GM23248 (cell line): ENCODE data around the gene PLLP. TPM values are rescaled to one million over a fixed set of nuclear protein-coding genes. Genes with fewer than 3 reads are reported as not detected.
"Not testable (repeated sequence)": the region's sequence is repeated elsewhere in the genome, so short reads cannot be mapped to it uniquely, and the experiment has no call there.

Source experiments
- DNase-seq: peaks from one replicate; pipeline ENCODE4 v3.0.0-alpha.2; 2015
- H2AFZ ChIP-seq: fragments of 200-600 bp; sonication (generic); 2 replicates; pipeline ENCODE4 v1.6.1; 2016; ENCODE audit warnings: antibody characterized with exemption
- H3F3A ChIP-seq: fragments of 200-600 bp; sonication (generic); 2 replicates; pipeline ENCODE4 v1.6.1; 2016; ENCODE audit warnings: mild to moderate bottlenecking, antibody characterized with exemption, mixed run types; ENCODE audit not compliant: insufficient read depth
- H3K27ac ChIP-seq: fragments of 200-600 bp; sonication (generic); 2 replicates; pipeline ENCODE4 v1.5.1; 2016; ENCODE audit warnings: mild to moderate bottlenecking
- H3K27me3 ChIP-seq: fragments of 200-600 bp; sonication (generic); replicated peaks from 2 replicates; pipeline ENCODE4 v1.6.1; 2016; ENCODE audit warnings: mild to moderate bottlenecking; ENCODE audit not compliant: insufficient read depth
- H3K36me3 ChIP-seq: fragments of 200-600 bp; sonication (generic); 2 replicates; pipeline ENCODE4 v1.6.1; 2016; ENCODE audit warnings: low read depth, mild to moderate bottlenecking
- H3K4me1 ChIP-seq: fragments of 200-600 bp; sonication (generic); 2 replicates; pipeline ENCODE4 v1.6.1; 2016; ENCODE audit warnings: mild to moderate bottlenecking; ENCODE audit not compliant: insufficient read depth
- H3K4me2 ChIP-seq: fragments of 200-600 bp; sonication (generic); one replicate; pipeline ENCODE4 v1.6.1; 2016; ENCODE audit warnings: mild to moderate bottlenecking; ENCODE audit not compliant: unreplicated experiment
- H3K4me3 ChIP-seq: fragments of 200-600 bp; sonication (generic); 2 replicates; pipeline ENCODE4 v1.5.1; 2016; ENCODE audit warnings: mild to moderate bottlenecking
- H3K79me2 ChIP-seq: fragments of 200-600 bp; sonication (generic); 2 replicates; pipeline ENCODE4 v1.6.1; 2016; ENCODE audit warnings: mild to moderate bottlenecking; ENCODE audit not compliant: insufficient read depth
- H3K9ac ChIP-seq: fragments of 200-600 bp; sonication (generic); 2 replicates; pipeline ENCODE4 v1.6.1; 2016; ENCODE audit warnings: mild to moderate bottlenecking
- H3K9me2 ChIP-seq: fragments of 200-600 bp; sonication (generic); 2 replicates; pipeline ENCODE4 v1.6.1; 2016; ENCODE audit warnings: mixed run types, mild to moderate bottlenecking, moderate library complexity; ENCODE audit not compliant: insufficient read depth
- H3K9me3 ChIP-seq: fragments of 200-600 bp; sonication (generic); one replicate; pipeline ENCODE4 v1.6.1; 2017; ENCODE audit warnings: low read depth
- H4K20me1 ChIP-seq: fragments of 200-600 bp; sonication (generic); 2 replicates; pipeline ENCODE4 v1.6.0; 2016; ENCODE audit not compliant: insufficient read depth
- EZH2 ChIP-seq: fragments of 200-600 bp; sonication (generic); IDR thresholded peaks from 2 replicates; pipeline ENCODE4 v1.6.1; 2018; ENCODE audit warnings: antibody characterized with exemption, mild to moderate bottlenecking; ENCODE audit not compliant: insufficient read depth, poor library complexity, severe bottlenecking
- EZH2phosphoT487 ChIP-seq: fragments of 200-600 bp; sonication (generic); IDR thresholded peaks from 2 replicates; pipeline ENCODE4 v1.6.1; 2018; ENCODE audit warnings: antibody characterized with exemption, moderate library complexity, mild to moderate bottlenecking, low read depth; ENCODE audit not compliant: insufficient read depth
- WGBS, 2 experiments: methylation state at CpG; one replicate each; pipeline ENCODE4 v1.1.6; 2015 to 2017; ENCODE audit warnings: low lambda C conversion rate in 2 of 2, low coverage in 1 of 2; ENCODE audit errors: missing lambda C conversion rate in 2 of 2; 5-methylcytosine and 5-hydroxymethylcytosine counted together
- in situ Hi-C: fragments of 300-500 bp; cut with MboI; formaldehyde crosslinking; loops from 2 replicates; pipeline ENCODE4 v1.15.0; 2020
- polyA plus RNA-seq: library from polyadenylated mRNA; unstranded; fragments of >200 nt; fragmentation: Nextera tagmentation; extraction: Ambion mirVana; gene quantifications from 2 replicates; pipeline ENCODE4 v1.2.1, GENCODE V29; 2016
- total RNA-seq: library from RNA; depleted of rRNA; stranded (reverse); fragments of >200 nt; shearing (Covaris generic); gene quantifications from 2 replicates; pipeline ENCODE4 v1.2.3, GENCODE V29; 2014

The PLLP gene
- total and polyA plus RNA-seq, 2 experiments from 2014 or later, result 0.44 TPM; not detected in 1

DNA sequence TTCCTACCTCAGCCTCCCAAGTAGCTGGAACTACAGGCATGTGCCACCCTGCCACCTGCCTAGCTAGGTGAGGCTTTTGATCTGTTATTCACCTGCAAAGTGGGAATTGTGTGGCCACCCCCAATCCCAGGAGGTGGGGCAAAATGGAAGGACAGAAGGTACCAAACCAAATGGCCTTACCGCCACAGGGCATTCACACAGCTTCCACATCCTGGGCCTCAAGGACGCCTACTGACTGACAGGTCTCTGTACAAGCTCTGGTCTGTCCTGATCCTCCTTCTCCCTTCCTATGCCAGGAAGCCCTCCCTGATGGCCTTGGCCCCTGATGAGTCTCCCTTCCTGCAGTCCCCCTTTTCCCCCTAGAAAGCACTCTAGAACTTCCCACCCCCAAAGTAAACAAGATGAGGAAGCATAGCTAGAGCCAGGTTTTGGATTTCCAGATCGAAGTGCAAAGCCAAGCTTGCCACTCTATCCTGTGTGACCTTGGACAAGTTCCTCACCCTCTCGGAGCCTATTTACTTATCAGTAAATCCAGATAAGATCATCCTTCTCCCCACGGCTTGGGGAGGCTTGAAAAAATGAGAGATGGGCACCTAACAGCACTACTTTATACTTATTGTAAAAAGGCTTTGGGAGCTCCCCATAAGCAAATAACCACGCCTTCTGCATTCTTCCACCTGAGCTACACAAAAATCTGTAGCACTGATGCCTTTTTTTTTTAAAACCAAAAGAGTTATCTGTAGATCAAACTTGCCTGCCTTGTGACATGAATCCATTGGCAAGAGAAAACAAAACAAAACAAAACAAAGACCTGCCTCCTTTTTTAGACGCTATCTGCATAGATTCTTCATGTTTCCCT lies 4.5 kb downstream of the PLLP start:
- H3K9ac ChIP-seq, result no peak overlapping the region
- no peak overlapping the region for H3K27ac ChIP-seq
- H3K4me1 ChIP-seq, result peaks cover 16% of the 10 kb centered on the region
- no peak for TF ChIP-seq EZH2
- no peak for TF ChIP-seq EZH2phosphoT487
- H3K27me3 ChIP-seq, result peaks cover 21% of the 10 kb centered on the region
- H3K79me2 ChIP-seq, result no peaks in the 10 kb centered on the region
- in situ Hi-C loops, result no loop called here
- 0 out of 2 replicates have a peak, but pooled peaks cover 5% of the 10 kb centered on the region for H3F3A ChIP-seq
- 72 to 73% methylated on average over 7 of the region's 7 CpGs for WGBS, 2 experiments
- no peak overlapping the region for H3K4me3 ChIP-seq
- H3K4me2 ChIP-seq, result no peak overlapping the region
- no peaks in the 10 kb centered on the region for H3K9me3 ChIP-seq
- H3K9me2 ChIP-seq, result no peaks in the 10 kb centered on the region
- no peaks in the 10 kb centered on the region for H3K36me3 ChIP-seq
- no peak for DNase-seq
- no peak overlapping the region for H2AFZ ChIP-seq
- H4K20me1 ChIP-seq, result no peaks in the 10 kb centered on the region

DNA sequence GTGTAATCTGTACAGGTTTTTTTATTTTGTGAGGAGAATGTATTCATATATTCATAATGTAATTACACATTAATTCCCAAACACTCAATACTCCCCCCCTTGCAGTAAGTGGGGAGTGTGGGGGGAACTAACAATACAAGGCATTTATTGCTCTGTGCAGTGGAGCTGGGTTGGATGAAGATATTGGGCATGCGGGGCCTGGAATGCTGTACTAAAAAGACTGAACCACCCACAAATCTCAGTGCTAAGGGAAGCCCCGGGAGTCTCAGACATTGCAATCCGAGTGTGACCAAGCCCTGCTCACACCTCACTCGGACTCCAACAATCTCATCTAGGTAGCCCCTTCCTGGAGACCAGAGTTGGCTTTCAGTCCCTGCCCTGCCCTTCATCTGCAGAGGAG lies 6.0 kb downstream of the PLLP start:
- TF ChIP-seq EZH2 (no peak), EZH2phosphoT487 (no peak)
- no peaks in the 10 kb centered on the region for H3K79me2 ChIP-seq
- H3K9me2 ChIP-seq, result no peaks in the 10 kb centered on the region
- no peaks in the 10 kb centered on the region for H3K36me3 ChIP-seq
- no peaks in the 10 kb centered on the region for H4K20me1 ChIP-seq
- no peak overlapping the region for H3K9ac ChIP-seq
- no peak overlapping the region for H3K4me2 ChIP-seq
- 0 out of 2 replicates have a peak, but pooled peaks cover 5% of the 10 kb centered on the region for H3F3A ChIP-seq
- H3K27ac ChIP-seq, result no peak overlapping the region
- H3K4me3 ChIP-seq, result no peak overlapping the region
- no peak overlapping the region for H2AFZ ChIP-seq
- no peak for DNase-seq
- H3K9me3 ChIP-seq, result no peaks in the 10 kb centered on the region
- H3K4me1 ChIP-seq, result peaks cover 16% of the 10 kb centered on the region
- H3K27me3 ChIP-seq, result peaks cover 7% of the 10 kb centered on the region
- 53 to 72% methylated on average over 3 to 4 of the region's 4 CpGs for WGBS, 2 experiments
- in situ Hi-C loops, result no loop called here

DNA sequence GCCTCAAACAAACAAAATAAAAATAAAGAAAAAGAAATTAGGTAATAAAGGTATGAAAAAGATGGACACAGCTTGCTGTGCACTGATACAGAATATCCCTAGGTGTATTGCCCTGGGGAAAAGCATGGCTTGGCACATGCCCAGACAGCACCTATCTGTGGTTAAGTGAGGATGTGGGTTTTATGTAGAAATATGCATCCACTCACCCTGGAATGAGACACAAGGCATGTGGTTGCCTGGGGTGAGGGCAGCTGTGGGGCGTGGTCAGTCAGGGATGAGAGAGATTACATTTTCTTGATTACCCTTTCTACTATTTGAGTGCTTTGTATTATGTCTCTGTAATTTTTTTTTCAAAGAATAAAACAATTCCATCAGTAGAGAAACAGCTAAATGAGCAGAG lies 6.9 kb downstream of the PLLP start:
- TF ChIP-seq EZH2phosphoT487 (no peak), EZH2 (no peak)
- no peaks in the 10 kb centered on the region for H3K9me2 ChIP-seq
- no peak overlapping the region for H3K4me3 ChIP-seq
- in situ Hi-C loops, result no loop called here
- H3K79me2 ChIP-seq, result no peaks in the 10 kb centered on the region
- H3K27ac ChIP-seq, result no peak overlapping the region
- H3K27me3 ChIP-seq, result peaks cover under 1% of the 10 kb centered on the region
- peaks cover 16% of the 10 kb centered on the region for H3K4me1 ChIP-seq
- H3K4me2 ChIP-seq, result no peak overlapping the region
- H4K20me1 ChIP-seq, result no peaks in the 10 kb centered on the region
- H3K9ac ChIP-seq, result no peak overlapping the region
- no peaks in the 10 kb centered on the region for H3K36me3 ChIP-seq
- peak; percentile 66 for DNase-seq
- no peak overlapping the region for H2AFZ ChIP-seq
- H3K9me3 ChIP-seq, result no peaks in the 10 kb centered on the region
- 0 out of 2 replicates have a peak, but pooled peaks cover 5% of the 10 kb centered on the region for H3F3A ChIP-seq
- 25 to 43% methylated on average over 1 of the region's 1 CpG for WGBS, 2 experiments

DNA sequence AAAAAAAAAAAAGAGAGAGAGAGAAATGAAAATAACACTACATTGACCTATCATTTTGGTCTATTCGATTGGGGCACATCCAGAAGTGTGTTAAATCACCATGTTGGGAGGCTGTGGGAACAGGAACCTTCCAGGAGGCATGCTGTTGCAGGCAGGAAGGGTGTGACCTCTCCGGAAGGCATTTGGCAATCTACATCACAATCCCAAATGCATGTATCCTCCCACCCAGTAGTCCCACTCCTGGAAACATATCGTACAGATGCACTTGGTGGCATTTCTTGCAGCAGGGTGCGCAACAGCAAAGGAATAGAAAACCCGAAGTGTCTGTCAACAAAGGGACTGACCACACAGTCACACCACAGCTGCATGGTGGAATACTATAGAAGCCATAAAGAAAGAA lies 7.9 kb downstream of the PLLP start:
- H3K9ac ChIP-seq, result no peak overlapping the region
- no peaks in the 10 kb centered on the region for H3K9me3 ChIP-seq
- no peak for TF ChIP-seq EZH2
- no peak for TF ChIP-seq EZH2phosphoT487
- peaks cover 16% of the 10 kb centered on the region for H3K4me1 ChIP-seq
- H2AFZ ChIP-seq, result no peak overlapping the region
- H3F3A ChIP-seq, result 0 out of 2 replicates have a peak, but pooled peaks cover 5% of the 10 kb centered on the region
- H3K4me3 ChIP-seq, result no peak overlapping the region
- H3K36me3 ChIP-seq, result no peaks in the 10 kb centered on the region
- H4K20me1 ChIP-seq, result no peaks in the 10 kb centered on the region
- no peaks in the 10 kb centered on the region for H3K79me2 ChIP-seq
- H3K4me2 ChIP-seq, result no peak overlapping the region
- WGBS, 2 experiments, result 65 to 72% methylated on average over 5 of the region's 5 CpGs
- H3K27ac ChIP-seq, result no peak overlapping the region
- no peaks in the 10 kb centered on the region for H3K9me2 ChIP-seq
- in situ Hi-C loops, result no loop called here
- DNase-seq, result peak; percentile 33
- no peaks in the 10 kb centered on the region; the same call in 1 of the 2 replicates for H3K27me3 ChIP-seq

DNA sequence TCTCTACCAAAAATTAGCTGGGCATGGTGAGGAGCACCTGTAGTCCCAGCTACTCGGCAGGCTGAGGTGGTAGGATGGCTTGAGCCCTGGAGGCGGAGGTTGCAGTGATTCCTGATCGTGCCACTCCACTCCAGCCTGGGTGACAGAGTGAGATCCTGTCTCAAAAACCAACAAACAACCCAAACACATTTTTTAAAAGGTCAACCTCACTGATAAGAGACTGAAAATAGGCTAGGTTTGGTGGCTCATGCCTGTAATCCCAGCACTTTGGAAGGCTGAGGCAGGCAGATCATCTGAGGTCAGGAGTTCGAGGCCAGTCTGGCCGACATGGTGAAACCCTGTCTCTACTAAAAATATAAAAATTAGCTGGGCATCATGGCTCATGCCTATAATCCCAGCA lies 8.5 kb downstream of the PLLP start:
- H3K79me2 ChIP-seq, in situ Hi-C loops, H3K9ac ChIP-seq, H3F3A ChIP-seq, H3K4me3 ChIP-seq, H3K27ac ChIP-seq, H3K36me3 ChIP-seq, H2AFZ ChIP-seq, H3K9me3 ChIP-seq, H3K27me3 ChIP-seq, H4K20me1 ChIP-seq, H3K9me2 ChIP-seq, DNase-seq, H3K4me2 ChIP-seq: not testable (repeated sequence)
- WGBS, 2 experiments, result 65 to 77% methylated on average over 5 of the region's 5 CpGs
- peaks cover 16% of the 10 kb centered on the region for H3K4me1 ChIP-seq
